ENCODE data around the gene PHLDB3. TPM values are rescaled to one million over a fixed set of nuclear protein-coding genes. Genes with fewer than 3 reads are reported as not detected.

The PHLDB3 gene
- total RNA-seq, 4 donors from 2014 or later = 10.3 to 16.2 (median 12.6) TPM

DNA sequence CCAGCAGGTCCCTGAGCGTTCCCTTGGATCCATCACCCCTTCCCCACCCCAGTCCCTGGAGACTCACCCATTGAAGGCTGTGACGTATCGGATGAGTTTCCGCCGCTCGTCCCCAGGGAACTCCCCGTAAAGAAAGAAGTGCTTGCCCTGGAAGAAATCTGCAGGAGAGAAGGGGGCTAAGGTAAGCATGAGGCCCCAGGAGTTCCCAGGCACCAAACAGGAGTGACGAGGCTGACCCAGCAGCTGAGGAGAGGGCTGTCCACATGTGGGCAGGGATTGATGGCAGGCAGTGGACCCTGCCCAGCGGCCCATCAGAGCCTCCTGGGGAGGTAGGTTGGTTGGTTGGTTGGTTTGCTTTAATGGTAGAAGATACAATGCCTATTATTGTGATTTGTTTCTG lies 39.5 kb upstream of the PHLDB3 start:
- peaks cover 36 to 87% (median 71%) of the 10 kb centered on the region in 4 donors for H3K36me3 ChIP-seq
- no peak overlapping the region for H3K27ac ChIP-seq (replicated peaks in 1 of 4)
- peaks cover 0 to 5% (median 1%) of the 10 kb centered on the region in 4 donors for H3K9me3 ChIP-seq
- intact Hi-C loops (cut with DNase I) = no loop called here
- TF ChIP-seq EP300 (IDR thresholded peaks at IDR 0.05) (no peak), POLR2AphosphoS5 (IDR thresholded peaks at IDR 0.05) (no peak), POLR2A (IDR thresholded peaks at IDR 0.05; ENCODE audit: low read depth) (no peak)
- TF ChIP-seq, protein P1, sequence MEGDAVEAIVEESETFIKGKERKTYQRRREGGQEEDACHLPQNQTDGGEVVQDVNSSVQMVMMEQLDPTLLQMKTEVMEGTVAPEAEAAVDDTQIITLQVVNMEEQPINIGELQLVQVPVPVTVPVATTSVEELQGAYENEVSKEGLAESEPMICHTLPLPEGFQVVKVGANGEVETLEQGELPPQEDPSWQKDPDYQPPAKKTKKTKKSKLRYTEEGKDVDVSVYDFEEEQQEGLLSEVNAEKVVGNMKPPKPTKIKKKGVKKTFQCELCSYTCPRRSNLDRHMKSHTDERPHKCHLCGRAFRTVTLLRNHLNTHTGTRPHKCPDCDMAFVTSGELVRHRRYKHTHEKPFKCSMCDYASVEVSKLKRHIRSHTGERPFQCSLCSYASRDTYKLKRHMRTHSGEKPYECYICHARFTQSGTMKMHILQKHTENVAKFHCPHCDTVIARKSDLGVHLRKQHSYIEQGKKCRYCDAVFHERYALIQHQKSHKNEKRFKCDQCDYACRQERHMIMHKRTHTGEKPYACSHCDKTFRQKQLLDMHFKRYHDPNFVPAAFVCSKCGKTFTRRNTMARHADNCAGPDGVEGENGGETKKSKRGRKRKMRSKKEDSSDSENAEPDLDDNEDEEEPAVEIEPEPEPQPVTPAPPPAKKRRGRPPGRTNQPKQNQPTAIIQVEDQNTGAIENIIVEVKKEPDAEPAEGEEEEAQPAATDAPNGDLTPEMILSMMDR (IDR thresholded peaks at IDR 0.05) = no peak
- DNase-seq (ENCODE audit: extremely low spot score) = no peak
- no peaks in the 10 kb centered on the region for H3K27me3 ChIP-seq
- no peak overlapping the region for H3K4me3 ChIP-seq
- WGBS = 95% methylated on average over 9 of the region's 9 CpGs
- H3K4me1 ChIP-seq = no peaks in the 10 kb centered on the region

DNA sequence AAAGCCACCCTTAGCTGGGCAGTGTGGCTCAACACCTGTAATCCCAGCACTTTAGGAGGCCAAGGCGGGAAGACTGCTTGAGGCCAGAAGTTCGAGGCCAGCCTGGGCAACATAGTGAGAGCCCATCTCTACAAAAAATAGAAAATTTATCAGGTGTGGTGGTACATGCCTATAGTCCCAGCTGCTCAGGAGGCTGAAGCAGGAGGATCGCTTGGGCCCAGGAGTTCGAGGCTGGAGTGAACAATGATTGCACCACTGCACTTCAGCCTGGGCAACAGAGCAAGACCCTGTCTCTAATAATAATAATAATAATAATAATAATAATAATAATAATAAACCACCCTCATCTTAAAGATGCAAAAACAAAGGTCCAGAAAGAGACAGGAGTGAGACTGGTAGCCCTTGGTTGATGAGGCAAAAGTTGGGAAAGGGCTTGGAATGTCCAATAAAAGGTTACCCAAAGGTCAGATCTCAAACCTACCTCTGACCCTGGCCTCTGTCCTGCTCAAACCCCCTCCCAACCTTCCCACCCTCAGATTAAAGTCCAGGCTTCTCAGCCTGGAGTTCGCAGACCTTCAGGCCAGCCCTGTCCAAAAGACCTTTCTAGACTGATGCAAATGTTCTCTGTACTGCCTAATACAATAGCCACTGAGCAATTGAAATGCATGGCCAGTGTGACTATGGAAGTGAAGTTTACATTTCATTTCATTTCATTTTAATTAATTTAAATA lies 37.5 kb upstream of the PHLDB3 start:
- no peak overlapping the region for H3K4me3 ChIP-seq
- intact Hi-C loops (cut with DNase I) = no loop called here
- no peak for DNase-seq (ENCODE audit: extremely low spot score)
- H3K4me1 ChIP-seq = no peaks in the 10 kb centered on the region
- 90% methylated on average over 5 of the region's 5 CpGs for WGBS
- H3K36me3 ChIP-seq = peaks cover 41 to 98% (median 79%) of the 10 kb centered on the region in 4 donors
- no peak overlapping the region for H3K27ac ChIP-seq (replicated peaks in 1 of 4)
- TF ChIP-seq, protein P1 (IDR thresholded peaks at IDR 0.05) = no peak
- TF ChIP-seq POLR2AphosphoS5 (IDR thresholded peaks at IDR 0.05) (no peak), POLR2A (IDR thresholded peaks at IDR 0.05; ENCODE audit: low read depth) (no peak), EP300 (IDR thresholded peaks at IDR 0.05) (no peak)
- no peaks in the 10 kb centered on the region for H3K27me3 ChIP-seq
- peaks cover 0 to 9% (median 4%) of the 10 kb centered on the region in 4 donors for H3K9me3 ChIP-seq

DNA sequence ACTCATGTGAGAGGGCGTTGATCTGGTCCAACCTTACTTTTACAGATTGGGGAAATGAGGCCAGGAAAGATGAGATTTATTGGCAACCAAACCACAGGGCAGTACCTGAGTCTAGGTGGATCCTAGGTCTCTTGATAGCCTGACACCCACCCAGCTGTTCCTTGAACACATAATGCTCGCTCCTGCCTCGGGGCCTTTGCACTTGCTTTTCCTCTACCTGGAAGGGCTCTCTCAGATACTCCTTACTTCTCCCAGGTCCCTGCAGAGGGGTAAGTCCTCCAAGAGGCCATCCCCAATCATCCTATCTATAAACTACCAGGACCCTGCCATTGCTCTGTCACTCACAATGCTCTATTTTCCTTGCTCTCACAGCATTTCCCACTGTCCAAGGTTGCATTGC lies 35.8 kb upstream of the PHLDB3 start:
- Histone ChIP-seq H3K4me1 (peaks cover 4 to 6% (median 5%) of the 10 kb centered on the region in 4 donors), H3K27me3 (no peaks in the 10 kb centered on the region), H3K36me3 (peaks cover 41 to 86% (median 70%) of the 10 kb centered on the region in 4 donors), H3K9me3 (peaks cover 0 to 9% (median 4%) of the 10 kb centered on the region in 4 donors), H3K27ac (replicated peaks in 1 of 4) (no peak overlapping the region), H3K4me3 (no peak overlapping the region)
- DNase-seq (ENCODE audit: extremely low spot score) = no peak
- intact Hi-C loops (cut with DNase I) = no loop called here
- 94% methylated on average over 3 of the region's 3 CpGs for WGBS
- no peak for TF ChIP-seq POLR2A (IDR thresholded peaks at IDR 0.05; ENCODE audit: low read depth)
- TF ChIP-seq POLR2AphosphoS5 (IDR thresholded peaks at IDR 0.05) = no peak
- TF ChIP-seq, protein P1 (IDR thresholded peaks at IDR 0.05) = no peak
- TF ChIP-seq EP300 (IDR thresholded peaks at IDR 0.05) = no peak

DNA sequence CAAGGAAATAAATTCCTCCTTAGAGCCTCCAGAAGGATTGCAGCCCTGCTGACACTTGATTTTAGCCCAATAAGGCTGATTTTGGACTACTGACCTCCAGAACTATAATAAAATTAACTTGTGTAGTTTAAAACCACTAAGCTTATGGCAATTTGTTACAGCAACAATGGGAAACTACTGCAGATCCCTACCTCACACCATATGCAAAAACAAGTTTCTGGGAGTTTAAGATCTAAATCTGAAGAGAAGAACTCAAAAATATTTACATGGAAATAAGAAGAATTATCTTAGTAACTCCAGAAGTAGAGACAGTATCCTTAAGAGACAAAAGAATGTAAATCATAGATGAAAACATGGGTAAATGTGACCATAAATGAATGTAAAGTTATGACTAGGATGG lies 34.4 kb upstream of the PHLDB3 start:
- H3K9me3 ChIP-seq = peaks cover 0 to 9% (median 4%) of the 10 kb centered on the region in 4 donors
- H3K4me1 ChIP-seq = peaks cover 16 to 21% (median 18%) of the 10 kb centered on the region in 4 donors
- no peaks in the 10 kb centered on the region for H3K27me3 ChIP-seq
- no peak overlapping the region for H3K4me3 ChIP-seq
- H3K36me3 ChIP-seq = peaks cover 33 to 72% (median 58%) of the 10 kb centered on the region in 4 donors
- TF ChIP-seq POLR2A (IDR thresholded peaks at IDR 0.05; ENCODE audit: low read depth) (no peak), EP300 (IDR thresholded peaks at IDR 0.05) (no peak), POLR2AphosphoS5 (IDR thresholded peaks at IDR 0.05) (no peak)
- TF ChIP-seq, protein P1 (IDR thresholded peaks at IDR 0.05) = no peak
- intact Hi-C loops (cut with DNase I) = loop anchor here (5.0 kb wide), 3 partner anchors 38 to 113 kb away; partner anchors contain the start of genes IRGQ, PINLYP, XRCC1 and ZNF576
- DNase-seq (ENCODE audit: extremely low spot score) = no peak
- H3K27ac ChIP-seq (replicated peaks in 1 of 4) = no peak overlapping the region
